GM18498 (cell line): ENCODE results near the gene TLR6.
A peak's percentile ranks its signal among the peaks of the same experiment; 100 is the strongest.

Experiments
- ATAC-seq: cut with Tn5 transposase; IDR thresholded peaks from one replicate; pipeline ENCODE4 v1.9.1; 2021; ENCODE audit warnings: mild to moderate bottlenecking, moderate library complexity; ENCODE audit not compliant: unreplicated experiment

Gene TLR6, protein sequence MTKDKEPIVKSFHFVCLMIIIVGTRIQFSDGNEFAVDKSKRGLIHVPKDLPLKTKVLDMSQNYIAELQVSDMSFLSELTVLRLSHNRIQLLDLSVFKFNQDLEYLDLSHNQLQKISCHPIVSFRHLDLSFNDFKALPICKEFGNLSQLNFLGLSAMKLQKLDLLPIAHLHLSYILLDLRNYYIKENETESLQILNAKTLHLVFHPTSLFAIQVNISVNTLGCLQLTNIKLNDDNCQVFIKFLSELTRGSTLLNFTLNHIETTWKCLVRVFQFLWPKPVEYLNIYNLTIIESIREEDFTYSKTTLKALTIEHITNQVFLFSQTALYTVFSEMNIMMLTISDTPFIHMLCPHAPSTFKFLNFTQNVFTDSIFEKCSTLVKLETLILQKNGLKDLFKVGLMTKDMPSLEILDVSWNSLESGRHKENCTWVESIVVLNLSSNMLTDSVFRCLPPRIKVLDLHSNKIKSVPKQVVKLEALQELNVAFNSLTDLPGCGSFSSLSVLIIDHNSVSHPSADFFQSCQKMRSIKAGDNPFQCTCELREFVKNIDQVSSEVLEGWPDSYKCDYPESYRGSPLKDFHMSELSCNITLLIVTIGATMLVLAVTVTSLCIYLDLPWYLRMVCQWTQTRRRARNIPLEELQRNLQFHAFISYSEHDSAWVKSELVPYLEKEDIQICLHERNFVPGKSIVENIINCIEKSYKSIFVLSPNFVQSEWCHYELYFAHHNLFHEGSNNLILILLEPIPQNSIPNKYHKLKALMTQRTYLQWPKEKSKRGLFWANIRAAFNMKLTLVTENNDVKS

DNA sequence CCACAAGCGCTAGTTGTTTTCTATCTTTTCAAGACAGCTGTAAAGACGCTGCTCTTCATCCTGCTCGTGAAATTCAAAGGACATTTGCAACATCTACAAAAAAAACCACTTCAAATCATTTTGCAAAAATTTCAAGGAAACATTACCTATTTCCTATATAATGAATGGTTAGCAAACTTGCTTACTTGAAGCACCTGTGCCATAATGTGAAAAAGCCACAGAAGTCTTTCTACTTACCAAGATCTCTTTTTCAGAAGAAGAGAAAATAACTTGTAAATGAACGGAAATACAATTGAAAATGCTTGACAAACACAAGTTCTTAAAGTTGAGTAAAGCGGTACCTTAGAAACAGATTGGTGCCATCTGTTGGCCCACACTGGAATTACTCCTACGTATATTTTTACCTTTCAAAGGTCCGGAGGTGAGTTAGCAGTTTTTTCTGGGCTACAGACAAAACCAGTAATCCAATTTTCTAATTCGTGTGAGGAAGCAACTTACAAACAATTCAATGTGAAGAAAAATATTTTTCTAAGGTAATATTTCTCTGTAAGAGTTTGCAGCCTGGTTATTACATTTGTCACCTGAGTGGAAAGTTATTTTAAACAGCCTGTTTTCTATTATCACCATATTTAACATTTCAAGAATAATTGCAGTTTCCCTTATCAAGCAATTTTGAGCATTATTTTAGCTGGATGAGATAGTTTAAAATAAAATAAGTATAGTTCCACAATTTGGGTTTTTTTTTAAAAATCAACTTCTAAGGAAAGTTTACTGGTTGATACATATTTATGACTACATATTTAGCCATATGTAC lies at the start of gene TLR6:
TSS of gene TLR6 (minus strand) at position 294 of the 814 bp plus-strand sequence. CDS start 27,344 bp downstream, outside the sequence.
- peak; percentile 44 for ATAC-seq

DNA sequence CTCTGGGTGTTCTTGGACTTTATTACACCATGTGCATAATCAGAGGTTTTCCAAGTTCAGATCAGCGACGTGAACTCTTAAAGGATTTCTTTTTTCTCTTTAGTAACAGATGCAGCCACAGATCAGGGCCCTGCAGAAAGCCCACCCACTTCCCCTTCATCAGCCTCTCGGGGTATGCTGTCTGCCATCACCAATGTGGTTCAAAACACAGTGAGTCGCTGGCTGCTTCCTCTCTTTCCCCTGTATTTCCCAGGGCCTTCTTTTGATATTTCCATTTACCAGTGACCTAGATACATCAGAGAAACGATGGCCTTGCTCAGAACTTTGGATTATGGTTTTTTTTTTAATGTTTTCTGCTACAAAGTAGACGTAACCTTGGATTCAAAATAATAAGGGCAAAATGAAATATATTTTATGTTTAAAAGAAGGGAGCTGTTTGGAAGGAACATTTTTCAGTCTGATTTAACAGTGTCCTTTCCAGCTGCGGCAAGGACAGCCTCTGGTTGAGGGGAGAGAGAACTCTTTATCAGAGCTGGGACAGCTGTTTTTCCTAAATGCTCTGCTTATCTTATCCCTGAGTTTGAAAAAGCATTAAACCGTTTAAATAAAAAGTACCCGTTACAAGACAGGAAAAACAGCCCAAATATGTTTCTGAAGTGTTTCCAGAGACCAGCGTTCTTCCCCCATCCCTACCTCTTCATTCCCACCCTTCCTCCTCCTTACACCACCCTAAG lies 49.2 kb upstream of the TLR6 start:
- no peak for ATAC-seq

DNA sequence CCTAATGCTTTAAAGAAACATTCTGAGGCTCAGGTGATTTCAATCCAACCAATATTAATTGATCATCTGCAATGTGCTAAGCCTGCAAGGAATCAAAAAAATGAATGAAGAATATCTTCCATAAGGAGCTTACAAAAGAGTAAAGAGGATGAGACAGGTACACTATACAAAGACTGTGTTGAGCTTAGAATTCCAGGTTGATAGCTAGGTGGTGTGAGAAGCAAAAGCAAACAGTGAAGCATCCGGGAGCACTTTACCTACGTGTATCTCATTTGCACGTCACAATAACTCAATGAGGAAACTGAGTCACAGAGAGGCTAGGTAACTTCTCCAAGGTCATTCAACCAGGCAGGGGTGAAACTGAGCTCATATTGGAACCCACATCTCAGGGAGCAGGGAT lies 48.1 kb upstream of the TLR6 start:
- no peak for ATAC-seq

DNA sequence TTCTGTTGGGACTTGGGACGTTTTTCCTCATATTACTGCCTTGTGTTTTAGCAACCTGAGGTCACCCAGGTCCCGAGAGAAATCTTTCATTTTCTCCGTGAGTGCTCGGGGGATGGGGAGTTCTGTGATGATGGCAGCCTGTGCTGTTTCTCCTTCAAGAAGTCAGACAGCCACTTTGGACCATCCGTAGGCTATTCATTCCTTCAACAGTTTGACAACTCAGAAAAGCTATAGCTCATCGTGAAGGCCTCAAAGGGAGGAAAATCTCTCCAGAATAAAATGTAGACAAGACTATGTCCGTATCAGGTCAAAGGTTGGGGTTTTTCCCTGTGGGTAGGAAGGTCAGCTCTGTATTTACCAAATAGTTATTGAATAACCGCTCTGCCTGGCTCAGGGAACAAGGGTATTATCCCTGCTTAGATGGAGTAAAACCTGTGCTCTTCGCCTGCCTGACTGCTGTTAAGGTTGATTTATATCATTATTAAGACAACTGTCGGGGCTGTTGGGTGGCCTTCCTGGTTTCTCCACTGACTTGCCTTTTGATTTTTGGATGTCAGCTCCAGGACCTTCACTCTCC lies 47.6 kb upstream of the TLR6 start:
- no peak for ATAC-seq

DNA sequence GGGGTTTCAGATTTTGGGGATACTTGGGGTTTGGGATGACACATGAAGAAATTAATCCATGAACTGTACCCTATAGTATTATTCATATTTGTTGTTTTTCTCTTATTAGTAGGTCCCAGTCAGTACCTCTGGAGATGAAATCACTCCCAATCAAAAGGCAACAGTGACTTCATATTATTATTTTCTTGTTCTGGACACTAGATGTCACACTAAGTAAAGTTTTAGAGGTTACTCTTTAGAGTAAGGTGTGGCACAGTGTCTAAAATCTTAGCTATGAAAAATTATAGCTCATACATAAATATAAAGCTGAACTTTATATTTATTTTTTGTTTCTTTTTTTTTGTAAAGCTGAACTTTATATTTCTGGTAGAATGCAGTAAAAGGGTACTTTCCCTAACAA lies 46.1 kb upstream of the TLR6 start:
- no peak for ATAC-seq

DNA sequence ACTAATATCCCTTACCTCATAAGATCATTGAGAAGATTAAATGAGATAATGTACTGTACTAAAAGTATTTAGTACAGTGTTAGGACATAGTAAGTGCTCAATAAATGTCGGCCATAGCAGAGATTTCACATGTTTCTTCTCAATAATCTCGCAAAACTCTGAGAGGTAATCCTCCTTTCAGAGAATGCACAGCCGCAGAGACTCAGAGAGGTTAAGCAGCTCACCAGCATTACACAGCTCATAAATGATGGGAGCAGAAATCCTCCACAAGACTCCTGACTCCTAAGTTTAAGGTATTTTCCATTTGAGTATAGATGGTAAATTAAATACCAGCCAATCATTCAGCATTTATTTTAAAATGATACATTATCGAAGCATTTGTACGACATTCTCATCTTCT lies 45.6 kb upstream of the TLR6 start:
- ATAC-seq: no peak

DNA sequence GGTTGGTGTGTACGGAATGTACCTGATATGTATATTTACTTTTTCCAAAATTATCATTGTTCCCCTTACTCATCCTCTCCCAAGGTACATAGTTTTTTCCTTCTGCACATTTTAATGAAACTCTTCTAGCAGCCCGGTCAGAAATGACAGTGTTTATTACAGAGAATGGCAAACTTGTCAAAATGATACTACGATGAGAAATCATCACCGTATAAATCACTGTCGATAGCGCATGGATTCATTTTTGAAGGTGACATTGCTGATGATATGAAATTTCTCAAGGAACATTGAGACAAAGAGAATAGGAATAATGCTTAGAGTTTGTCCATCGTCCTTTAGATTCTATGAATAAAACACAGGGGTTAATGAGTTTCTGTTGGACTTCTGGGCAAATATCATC lies 41.6 kb upstream of the TLR6 start:
- ATAC-seq: no peak

DNA sequence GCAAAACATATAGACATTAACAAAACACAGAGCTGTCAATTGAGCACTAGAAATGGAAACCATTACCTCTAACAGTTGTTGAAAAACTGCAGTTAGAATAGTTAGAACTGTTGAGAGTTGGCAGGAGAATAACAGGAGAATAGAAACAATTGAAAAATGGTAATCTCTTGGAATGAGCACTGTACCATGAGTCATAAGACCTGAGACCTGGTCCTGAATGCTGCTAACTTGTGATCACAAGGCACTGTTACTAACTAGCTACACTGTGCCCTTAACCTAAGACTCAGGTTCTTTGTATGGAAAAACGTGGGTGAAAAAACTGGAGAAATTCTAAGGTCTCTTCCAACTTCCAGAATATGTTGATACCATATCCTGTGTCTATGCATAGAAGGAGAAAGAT lies 40.3 kb upstream of the TLR6 start:
- no peak for ATAC-seq

DNA sequence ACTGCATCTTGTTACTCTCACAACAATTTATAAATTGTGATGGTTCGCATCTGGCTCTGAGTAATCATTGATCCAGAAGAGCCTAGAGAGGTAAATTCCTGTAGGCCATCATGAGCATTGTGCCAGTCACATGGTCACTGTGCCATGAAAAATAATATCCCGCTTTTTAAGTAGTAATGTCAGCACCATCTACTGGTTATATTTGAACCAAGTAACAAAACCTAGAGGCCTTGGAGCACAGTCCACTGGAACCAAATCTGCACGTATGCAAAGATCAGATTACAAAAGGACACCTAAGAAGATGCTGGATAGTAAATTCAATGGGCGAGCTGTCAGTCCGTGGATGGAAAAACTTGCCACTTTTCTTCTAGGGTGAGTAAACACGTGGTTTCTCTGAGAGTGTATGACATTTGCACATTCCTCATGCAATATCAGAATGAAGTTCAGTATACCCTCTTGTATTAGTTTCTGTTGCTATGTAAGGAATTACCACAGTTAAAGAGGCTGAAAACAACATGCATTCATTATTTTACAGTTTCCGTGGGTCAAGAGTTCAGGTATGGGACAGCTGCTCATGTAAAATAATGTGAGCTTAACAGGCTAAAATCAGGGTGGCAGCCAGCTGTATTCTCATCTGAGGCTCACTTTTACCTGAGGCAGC lies 37.8 kb upstream of the TLR6 start:
- ATAC-seq: no peak

DNA sequence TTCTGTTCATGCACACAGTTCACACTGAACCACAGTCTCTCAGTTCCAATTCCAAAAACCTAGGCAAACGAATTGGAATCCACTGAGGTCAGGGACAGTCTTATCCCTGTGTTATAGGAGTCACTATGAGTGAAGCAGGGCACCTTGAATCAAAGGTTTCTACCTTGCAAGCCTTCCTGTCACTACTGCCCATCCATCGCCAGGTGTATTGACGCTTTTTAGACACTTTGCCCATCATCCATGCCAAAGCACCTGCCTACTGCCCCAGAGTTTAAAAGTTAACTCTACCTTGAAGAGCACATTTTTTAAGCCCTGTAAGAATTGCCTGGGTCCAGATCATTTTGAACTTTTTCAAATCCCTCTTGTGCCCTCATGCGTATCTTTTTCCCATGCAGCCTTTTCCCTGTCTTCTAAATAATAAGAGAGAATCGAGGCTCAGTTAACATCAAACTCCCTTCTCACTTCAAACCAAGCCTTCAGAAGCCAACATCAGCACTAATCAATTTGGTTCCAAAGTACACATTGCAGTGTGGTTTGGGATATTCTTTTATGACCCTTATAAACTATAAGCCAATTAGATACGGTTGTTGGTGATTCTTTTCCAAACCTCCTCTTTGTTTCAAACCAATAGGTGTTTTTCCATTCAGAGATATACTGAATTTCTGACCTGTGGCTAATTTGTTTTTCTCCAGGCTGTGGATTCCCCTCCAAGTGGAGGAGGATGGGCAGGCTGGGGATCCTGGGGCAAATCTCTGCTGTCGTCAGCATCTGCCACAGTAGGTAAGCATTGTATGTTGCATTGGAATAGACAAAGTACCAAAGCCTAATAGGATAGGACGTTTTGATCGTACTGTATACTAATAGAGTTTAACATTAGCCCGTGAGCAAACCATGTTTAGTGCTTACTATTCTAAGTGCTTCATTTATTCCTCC lies 34.7 kb upstream of the TLR6 start:
- ATAC-seq: no peak

DNA sequence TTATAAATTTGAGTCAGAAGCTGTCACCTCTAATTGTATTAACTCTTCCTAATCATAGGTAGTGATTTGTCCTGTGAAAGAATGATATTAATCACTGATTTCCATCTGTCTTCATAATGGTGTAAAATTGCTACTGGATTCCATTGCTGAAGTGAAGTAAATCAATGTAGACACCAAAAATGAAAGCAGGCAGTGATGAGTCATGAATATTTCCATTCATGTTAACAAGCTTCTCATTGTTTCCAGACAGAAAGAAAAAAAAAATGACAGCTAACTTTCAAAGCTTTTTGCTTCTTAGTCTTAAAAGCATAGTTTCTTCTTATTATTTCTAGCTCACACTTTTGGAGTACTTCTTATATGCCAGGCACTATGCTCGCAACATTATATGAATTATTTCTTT lies 32.5 kb upstream of the TLR6 start:
- ATAC-seq: no peak

DNA sequence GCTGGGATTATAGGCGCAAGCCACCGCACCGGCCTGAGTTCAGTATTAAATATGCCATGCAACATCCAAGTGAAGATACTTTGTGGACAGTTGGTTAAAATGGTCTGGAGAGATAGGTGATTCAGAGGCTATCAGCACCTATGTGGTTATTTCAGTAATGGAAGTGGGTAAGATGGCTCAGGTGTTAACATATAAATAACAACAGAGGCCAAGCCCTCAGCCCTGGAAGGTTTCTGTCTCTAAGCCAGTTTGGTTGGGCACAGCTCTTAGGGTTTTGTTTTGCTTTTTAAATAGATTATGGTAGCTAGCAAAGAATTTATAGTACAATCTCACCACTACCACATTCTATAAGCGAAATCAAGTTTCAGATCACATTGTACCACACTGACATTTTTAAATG lies 27.6 kb upstream of the TLR6 start:
- ATAC-seq: no peak

DNA sequence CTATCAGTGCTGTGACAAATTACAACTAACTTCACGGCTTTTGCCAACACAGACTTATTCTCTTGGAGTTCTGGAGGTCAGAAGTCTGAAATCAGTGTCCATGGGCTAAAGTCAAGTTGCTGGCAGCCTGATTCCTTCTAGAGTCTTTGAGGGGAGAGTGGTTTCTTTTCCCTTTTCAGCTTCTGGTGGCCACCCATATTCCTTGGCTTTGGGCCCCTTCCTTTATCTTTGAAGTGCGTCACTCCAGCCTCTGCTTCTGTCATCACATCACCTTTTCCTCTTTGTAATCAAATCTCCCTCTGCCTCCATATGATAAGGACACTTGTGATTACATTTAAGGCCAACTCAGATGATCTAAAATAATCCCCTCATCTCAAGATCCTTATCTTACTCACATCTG lies 20.0 kb upstream of the TLR6 start:
- no peak for ATAC-seq

DNA sequence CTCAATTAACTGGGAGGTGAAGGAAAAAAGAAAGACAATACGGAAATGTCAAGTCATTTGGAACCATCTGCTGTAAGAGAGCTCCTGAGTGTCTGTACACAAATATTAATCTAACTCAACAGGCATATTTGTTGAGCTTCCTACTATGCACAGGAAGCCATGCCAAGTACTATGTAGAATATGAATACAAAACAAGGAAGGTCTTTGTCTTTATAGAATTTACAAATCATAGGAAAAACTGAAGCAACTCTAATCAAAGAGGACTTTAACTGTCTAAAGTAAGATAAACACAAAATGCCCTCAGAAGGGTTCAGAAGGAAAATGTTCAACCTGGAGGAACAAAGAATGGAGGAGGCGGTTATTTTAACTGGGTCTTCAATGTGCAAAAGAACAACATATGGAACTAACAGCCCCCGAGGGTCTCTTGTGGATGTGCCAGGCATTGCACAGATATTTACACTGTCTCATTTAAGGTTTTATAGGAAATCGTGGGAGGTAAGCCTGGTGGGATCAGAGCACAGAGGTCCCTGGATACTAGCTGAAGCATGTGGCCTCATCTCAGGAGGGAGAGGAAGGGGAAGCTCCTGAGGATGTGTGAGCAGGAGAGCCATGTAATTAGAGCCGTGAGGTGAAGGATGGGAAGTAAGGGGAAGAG lies 16.8 kb upstream of the TLR6 start:
- ATAC-seq: no peak

DNA sequence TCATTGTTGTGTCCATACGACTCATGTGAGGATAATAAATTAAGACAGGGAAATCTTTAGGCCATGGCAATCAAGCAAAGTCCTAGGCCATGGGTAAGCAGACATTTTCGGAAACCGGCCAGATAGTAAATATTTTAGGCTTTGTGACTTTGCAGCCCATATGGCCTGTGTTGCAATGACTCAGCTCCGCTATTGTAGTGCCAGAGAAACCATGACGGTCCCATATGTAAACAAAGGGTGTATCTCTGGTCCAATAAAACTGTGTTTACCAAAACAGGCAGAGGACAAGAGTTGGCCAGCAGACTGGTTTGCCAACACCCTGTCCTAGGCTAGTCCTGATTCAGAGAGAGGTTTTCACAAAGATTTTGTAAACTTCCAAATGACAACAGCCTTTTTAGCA lies 16.0 kb upstream of the TLR6 start:
- no peak for ATAC-seq

DNA sequence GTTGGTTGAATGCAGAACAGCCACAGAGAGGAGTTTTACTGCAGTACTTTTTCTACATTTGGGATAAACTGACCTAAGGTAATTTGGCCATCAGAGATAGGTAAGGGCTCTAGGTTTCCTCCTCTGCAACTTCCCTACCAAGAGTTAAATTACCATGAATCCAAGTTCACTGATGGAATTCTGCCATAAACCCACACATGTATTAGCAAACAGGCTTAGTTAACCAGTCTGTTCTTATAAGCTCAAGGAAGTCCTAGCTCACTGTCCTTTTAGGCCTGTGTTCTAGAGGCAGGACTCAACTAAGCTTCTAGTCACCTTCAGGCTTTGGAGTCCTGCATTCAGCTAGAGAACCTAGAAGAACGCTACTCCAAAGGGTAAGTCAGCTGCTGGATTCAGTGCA lies 15.0 kb upstream of the TLR6 start:
- no peak for ATAC-seq

DNA sequence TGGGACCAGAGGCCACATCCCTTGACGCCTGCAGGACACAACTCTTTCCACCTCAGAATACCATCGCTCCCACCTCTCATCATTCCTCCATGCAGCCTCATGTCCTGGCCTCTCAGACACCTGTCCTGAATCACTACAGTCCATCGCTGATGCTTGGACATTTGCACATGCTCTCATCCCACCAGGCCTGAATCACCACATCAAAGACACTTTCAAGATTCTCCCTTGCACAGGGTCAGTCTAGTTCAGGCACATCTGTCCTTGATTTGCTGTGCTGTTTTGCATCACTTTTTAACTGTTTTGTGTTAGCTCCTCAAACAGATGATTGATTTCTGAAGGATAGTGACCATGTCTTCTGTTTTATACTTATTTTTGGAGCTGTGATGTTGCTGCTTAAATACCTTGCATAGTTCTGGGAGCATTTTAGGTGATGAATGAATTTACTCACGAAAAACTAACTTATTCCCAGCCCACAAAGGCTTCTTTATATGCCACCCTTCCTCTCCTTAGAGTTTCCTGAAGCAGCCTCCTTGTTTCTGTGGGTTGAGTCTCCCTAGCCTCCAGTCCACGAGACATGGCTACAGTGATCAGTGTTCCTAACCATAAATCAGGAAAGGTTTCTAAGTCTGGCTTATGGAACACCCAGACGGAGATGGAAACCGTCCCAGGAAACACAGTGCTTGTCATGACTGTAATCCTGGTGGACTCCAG lies 13.6 kb upstream of the TLR6 start:
- ATAC-seq: no peak

DNA sequence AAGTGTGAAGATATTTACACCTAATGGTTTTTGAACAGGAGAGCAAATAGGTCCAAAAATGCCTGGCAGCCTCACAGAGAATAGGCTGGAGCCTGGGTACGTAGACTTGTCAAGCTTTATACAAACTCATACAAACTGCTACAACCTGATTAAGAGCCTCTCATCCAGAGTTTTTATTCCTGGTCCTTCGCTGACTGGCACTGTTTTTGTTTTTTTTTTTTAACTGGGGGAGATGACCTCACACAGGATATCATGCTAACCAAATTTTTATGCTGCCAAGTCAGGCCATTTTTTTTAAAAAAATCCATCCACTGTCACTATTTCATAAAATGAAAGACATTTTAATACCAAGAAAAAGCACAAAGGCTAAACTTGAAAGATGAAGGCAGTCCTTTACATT lies 12.9 kb upstream of the TLR6 start:
- ATAC-seq: no peak
